ENCODE measurements around the gene SYNPO2. TPM values are rescaled to one million over a fixed set of nuclear protein-coding genes. Genes with fewer than 3 reads are reported as not detected.

SYNPO2 gene
- total RNA-seq, 2 experiments from 2014 or later, result 0.22 to 0.41 TPM

DNA sequence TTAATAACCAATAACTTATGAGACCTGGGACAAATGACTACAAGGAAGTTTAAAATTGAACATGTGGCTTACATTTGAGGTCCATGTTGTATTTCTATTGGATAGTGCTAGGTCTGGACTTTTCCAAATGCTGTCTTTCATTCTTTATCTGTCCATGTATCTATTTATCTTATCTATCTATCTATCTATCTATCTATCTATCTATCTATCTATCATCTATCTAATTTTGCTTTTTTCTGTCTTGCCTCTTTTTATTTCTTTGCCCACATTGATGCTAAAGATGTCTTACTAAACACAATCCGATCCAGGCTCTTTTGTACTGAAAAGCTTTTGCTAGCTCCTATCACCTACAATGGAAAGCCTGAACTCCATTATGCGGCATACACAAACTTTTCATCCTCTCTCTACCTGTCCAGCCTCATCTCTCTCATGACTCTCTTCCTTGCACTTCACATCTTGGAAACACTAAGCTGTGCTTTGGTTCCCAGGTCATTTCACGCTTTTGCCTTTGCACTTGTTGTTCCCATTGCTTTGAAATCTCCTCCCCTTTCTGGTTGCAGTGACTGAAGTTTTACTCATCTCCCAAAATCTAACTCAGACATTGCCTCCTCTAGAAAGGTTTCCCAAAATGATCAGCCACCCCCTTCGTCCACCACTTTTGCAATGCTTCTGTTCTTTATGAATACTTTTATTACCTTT, 107.2 kb downstream of the SYNPO2 start:
- H3K9me3 Mint-ChIP-seq, result no peaks in the 10 kb centered on the region
- H3K27ac ChIP-seq (ENCODE audit: low read depth in 1 of 2, low read length in 2 of 2), result no peak overlapping the region
- ChIA-PET CTCF (no interaction called here), POLR2A (no interaction called here)
- H3K9me3 ChIP-seq (ENCODE audit: control insufficient read depth in 1 of 2, insufficient read depth in 1 of 2, low read length in 2 of 2), result no peaks in the 10 kb centered on the region
- H3K36me3 Mint-ChIP-seq (ENCODE audit: low read depth), result no peaks in the 10 kb centered on the region
- H3K4me1 ChIP-seq (ENCODE audit: insufficient read depth, low read length), result no peaks in the 10 kb centered on the region
- no peak overlapping the region for H3K4me3 ChIP-seq (ENCODE audit: low read length)
- TF ChIP-seq, protein P1, sequence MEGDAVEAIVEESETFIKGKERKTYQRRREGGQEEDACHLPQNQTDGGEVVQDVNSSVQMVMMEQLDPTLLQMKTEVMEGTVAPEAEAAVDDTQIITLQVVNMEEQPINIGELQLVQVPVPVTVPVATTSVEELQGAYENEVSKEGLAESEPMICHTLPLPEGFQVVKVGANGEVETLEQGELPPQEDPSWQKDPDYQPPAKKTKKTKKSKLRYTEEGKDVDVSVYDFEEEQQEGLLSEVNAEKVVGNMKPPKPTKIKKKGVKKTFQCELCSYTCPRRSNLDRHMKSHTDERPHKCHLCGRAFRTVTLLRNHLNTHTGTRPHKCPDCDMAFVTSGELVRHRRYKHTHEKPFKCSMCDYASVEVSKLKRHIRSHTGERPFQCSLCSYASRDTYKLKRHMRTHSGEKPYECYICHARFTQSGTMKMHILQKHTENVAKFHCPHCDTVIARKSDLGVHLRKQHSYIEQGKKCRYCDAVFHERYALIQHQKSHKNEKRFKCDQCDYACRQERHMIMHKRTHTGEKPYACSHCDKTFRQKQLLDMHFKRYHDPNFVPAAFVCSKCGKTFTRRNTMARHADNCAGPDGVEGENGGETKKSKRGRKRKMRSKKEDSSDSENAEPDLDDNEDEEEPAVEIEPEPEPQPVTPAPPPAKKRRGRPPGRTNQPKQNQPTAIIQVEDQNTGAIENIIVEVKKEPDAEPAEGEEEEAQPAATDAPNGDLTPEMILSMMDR (IDR thresholded peaks at IDR 0.05), result no peak
- H3K27me3 ChIP-seq (ENCODE audit: control insufficient read depth in 1 of 2, insufficient read depth in 2 of 2, low read length in 2 of 2), result peaks cover 0 to 2% of the 10 kb centered on the region in 2 experiments
- no peaks in the 10 kb centered on the region for H3K4me1 Mint-ChIP-seq (ENCODE audit: low read depth)
- no peak overlapping the region for H3K4me3 Mint-ChIP-seq
- H3K36me3 ChIP-seq (ENCODE audit: insufficient read depth, low read length), result no peaks in the 10 kb centered on the region
- ATAC-seq (ENCODE audit: poor library complexity) (no peak), DNase-seq (no peak)
- peaks cover 13% of the 10 kb centered on the region for H3K27me3 Mint-ChIP-seq
- intact Hi-C loops (cut with DNase I, micrococcal nuclease), result no loop called here
- H3K27ac Mint-ChIP-seq, result no peak overlapping the region

DNA sequence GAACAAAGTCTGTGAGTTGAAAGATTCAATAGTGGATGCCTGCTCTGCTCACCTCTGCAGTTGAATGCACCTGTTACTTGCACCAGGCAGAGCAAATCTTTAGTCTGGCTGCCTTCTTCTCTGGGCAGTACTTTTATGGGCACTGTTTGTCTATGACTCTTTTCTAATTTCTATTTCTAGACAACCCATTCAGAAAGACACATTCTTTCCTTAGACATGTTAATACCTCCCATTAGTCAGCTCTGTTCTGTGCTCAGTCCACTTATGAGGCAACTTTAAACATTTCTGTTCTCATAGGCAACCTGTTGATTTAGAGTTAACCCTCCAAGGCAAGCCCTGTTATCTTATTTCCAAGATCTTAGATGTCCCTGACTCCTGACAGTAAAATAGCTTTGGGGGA, 108.9 kb downstream of the SYNPO2 start:
- ChIA-PET POLR2A (no interaction called here), CTCF (no interaction called here)
- H3K27ac Mint-ChIP-seq, result no peak overlapping the region
- no peaks in the 10 kb centered on the region for H3K4me1 Mint-ChIP-seq (ENCODE audit: low read depth)
- no peak for ATAC-seq (ENCODE audit: poor library complexity)
- no peak for DNase-seq
- H3K27me3 Mint-ChIP-seq, result peaks cover 13% of the 10 kb centered on the region
- intact Hi-C loops (cut with DNase I, micrococcal nuclease), result no loop called here
- no peak overlapping the region for H3K27ac ChIP-seq (ENCODE audit: low read depth in 1 of 2, low read length in 2 of 2)
- no peak overlapping the region for H3K4me3 ChIP-seq (ENCODE audit: low read length)
- peaks cover 0 to 2% of the 10 kb centered on the region in 2 experiments for H3K27me3 ChIP-seq (ENCODE audit: control insufficient read depth in 1 of 2, insufficient read depth in 2 of 2, low read length in 2 of 2)
- H3K9me3 ChIP-seq (ENCODE audit: control insufficient read depth in 1 of 2, insufficient read depth in 1 of 2, low read length in 2 of 2), result no peaks in the 10 kb centered on the region
- H3K36me3 Mint-ChIP-seq (ENCODE audit: low read depth), result no peaks in the 10 kb centered on the region
- no peaks in the 10 kb centered on the region for H3K4me1 ChIP-seq (ENCODE audit: insufficient read depth, low read length)
- H3K36me3 ChIP-seq (ENCODE audit: insufficient read depth, low read length), result no peaks in the 10 kb centered on the region
- TF ChIP-seq, protein P1 (IDR thresholded peaks at IDR 0.05), result no peak
- H3K9me3 Mint-ChIP-seq, result no peaks in the 10 kb centered on the region
- no peak overlapping the region for H3K4me3 Mint-ChIP-seq

DNA sequence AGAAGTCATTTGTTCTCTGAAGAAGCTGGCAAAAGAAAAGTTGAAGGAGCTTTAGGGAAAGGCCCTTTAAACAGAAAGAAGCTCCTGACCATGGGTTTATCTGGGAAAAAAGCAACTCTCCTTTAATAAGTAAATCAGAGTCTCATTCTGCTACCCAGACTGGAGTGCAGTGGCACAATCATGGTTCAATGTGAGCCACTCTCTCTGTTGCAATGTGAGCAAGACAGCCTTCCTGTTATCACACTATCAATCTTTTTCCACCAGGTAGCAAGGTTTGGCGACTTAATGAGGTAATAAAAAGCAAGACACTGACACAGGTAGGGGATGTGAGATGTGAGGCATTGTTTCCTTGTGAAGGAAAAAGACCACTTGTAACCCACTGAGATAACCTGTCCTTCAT, 111.3 kb downstream of the SYNPO2 start:
- Mint-ChIP-seq H3K27me3 (peaks cover 12% of the 10 kb centered on the region), H3K9me3 (no peaks in the 10 kb centered on the region), H3K27ac (no peak overlapping the region), H3K36me3 (ENCODE audit: low read depth) (no peaks in the 10 kb centered on the region), H3K4me1 (ENCODE audit: low read depth) (no peaks in the 10 kb centered on the region), H3K4me3 (no peak overlapping the region)
- Histone ChIP-seq H3K36me3 (ENCODE audit: insufficient read depth, low read length) (no peaks in the 10 kb centered on the region), H3K27me3 (ENCODE audit: control insufficient read depth in 1 of 2, insufficient read depth in 2 of 2, low read length in 2 of 2) (peaks cover 0 to 2% of the 10 kb centered on the region in 2 experiments), H3K9me3 (ENCODE audit: control insufficient read depth in 1 of 2, insufficient read depth in 1 of 2, low read length in 2 of 2) (no peaks in the 10 kb centered on the region), H3K4me3 (ENCODE audit: low read length) (no peak overlapping the region), H3K4me1 (ENCODE audit: insufficient read depth, low read length) (no peaks in the 10 kb centered on the region), H3K27ac (ENCODE audit: low read depth in 1 of 2, low read length in 2 of 2) (no peak overlapping the region)
- ATAC-seq (ENCODE audit: poor library complexity) (no peak), DNase-seq (no peak)
- intact Hi-C loops (cut with DNase I, micrococcal nuclease), result no loop called here
- ChIA-PET POLR2A (no interaction called here), CTCF (no interaction called here)
- TF ChIP-seq, protein P1 (IDR thresholded peaks at IDR 0.05), result no peak
